HepG2 (cell line): Measurements from ENCODE around the gene LAPTM4A. TPM values are rescaled to one million over a fixed set of nuclear protein-coding genes. Genes with fewer than 3 reads are reported as not detected.
A peak's percentile ranks its signal among the peaks of the same experiment; 100 is the strongest.

ENCODE experiments used
- CAMTA2 ChIP-seq: sonication (generic); formaldehyde crosslinking; IDR thresholded peaks from 2 replicates; pipeline ENCODE4 v1.4.0; 2020; ENCODE audit warnings: mild to moderate bottlenecking, missing genetic modification reagents, borderline replicate concordance
- E2F2 ChIP-seq: sonication (generic); formaldehyde crosslinking; IDR thresholded peaks from 2 replicates; pipeline ENCODE4 v1.4.0; 2020; ENCODE audit warnings: missing genetic modification reagents, borderline replicate concordance
- EP300 ChIP-seq, 3 experiments: sonication (generic) in 1 of 3; formaldehyde crosslinking in 1 of 3; IDR thresholded peaks; 2 replicates each; pipeline versions ENCODE4 v1.5.1 to v1.6.1; 2011 to 2020; ENCODE audit warnings: low read depth in 2 of 3, low read length in 2 of 3, borderline replicate concordance in 1 of 3, improper control_type of control experiment in 1 of 3, mild to moderate bottlenecking in 1 of 3, missing genetic modification reagents in 1 of 3, moderate library complexity in 1 of 3
- HMG20B ChIP-seq: conservative IDR thresholded peaks from 2 replicates; pipeline ENCODE4 v1.6.1; 2016; ENCODE audit warnings: missing genetic modification reagents, missing compliant biosample characterization
- TFDP1 ChIP-seq: IDR thresholded peaks from 2 replicates; pipeline ENCODE4 v1.6.1; 2016; ENCODE audit warnings: missing compliant biosample characterization, missing genetic modification reagents, borderline replicate concordance
- ZBTB33 ChIP-seq: sonication (generic); formaldehyde crosslinking; IDR thresholded peaks from 2 replicates; pipeline ENCODE4 v1.4.0; 2020; ENCODE audit warnings: missing genetic modification reagents
- ZKSCAN5 ChIP-seq: sonication (generic); formaldehyde crosslinking; IDR thresholded peaks from 2 replicates; pipeline ENCODE4 v1.5.1; 2020; ENCODE audit warnings: mild to moderate bottlenecking, missing genetic modification reagents
- ZNF251 ChIP-seq: sonication (generic); formaldehyde crosslinking; IDR thresholded peaks from 2 replicates; pipeline ENCODE4 v1.9.0; 2021; ENCODE audit warnings: mild to moderate bottlenecking, missing genetic modification reagents
- ZNF282 ChIP-seq: fragments of 450-650 bp; IDR thresholded peaks from 2 replicates; pipeline ENCODE4 v1.6.1; 2018; ENCODE audit not compliant: partially characterized antibody
- ZNF318 ChIP-seq: sonication (generic); formaldehyde crosslinking; IDR thresholded peaks from 2 replicates; pipeline ENCODE4 v1.4.0; 2020; ENCODE audit warnings: mild to moderate bottlenecking, missing genetic modification reagents
- ZNF432 ChIP-seq: sonication (generic); formaldehyde crosslinking; IDR thresholded peaks from 2 replicates; pipeline ENCODE4 v1.5.0; 2020; ENCODE audit warnings: missing genetic modification reagents, mild to moderate bottlenecking, borderline replicate concordance
- ZNF501 ChIP-seq: sonication (generic); formaldehyde crosslinking; IDR thresholded peaks from 2 replicates; pipeline ENCODE4 v1.5.1; 2020; ENCODE audit warnings: mild to moderate bottlenecking, moderate library complexity, missing genetic modification reagents
- ZNF75D ChIP-seq: sonication (generic); formaldehyde crosslinking; IDR thresholded peaks from 2 replicates; pipeline ENCODE4 v1.8.1; 2023; ENCODE audit warnings: missing genetic modification reagents, mild to moderate bottlenecking, borderline replicate concordance
- polyA plus RNA-seq, 8 experiments: library from polyadenylated mRNA; depleted of rRNA in 3 of 8; stranded (reverse) in 7 of 8; unstranded in 1 of 8; fragments of >200 nt; fragmentation: Illumina TruSeq in 4 of 8; extraction: Trizol in 4 of 8; gene quantifications; 2 replicates each; pipeline versions ENCODE4 v1.2.1 to v1.2.3, GENCODE V29; 2011 to 2016; ENCODE audit warnings: low read depth in 4 of 8, missing spikeins in 1 of 8, mixed read lengths in 1 of 8; ENCODE audit not compliant: insufficient read depth in 1 of 8
- total RNA-seq, 5 experiments: library from RNA; depleted of rRNA; stranded (reverse); fragments of >200 nt; fragmentation: Illumina TruSeq; extraction: Trizol; gene quantifications; 2 replicates each; pipeline ENCODE4 v1.2.3, GENCODE V29; 2016; ENCODE audit warnings: low read depth in 1 of 5
- TF ChIP-seq, protein P1 (sequence below): sonication (generic); formaldehyde crosslinking; IDR thresholded peaks from 2 replicates; pipeline ENCODE4 v1.4.0; 2020; ENCODE audit warnings: mild to moderate bottlenecking, missing genetic modification reagents

The LAPTM4A gene
- total and polyA plus RNA-seq, 2 of the 13 experiments (the other 11 are each of a cell fraction or from before 2014, with no cell fraction given) = 116 to 558 TPM

- no peak for TF ChIP-seq ZNF318
- TF ChIP-seq ZNF282 = no peak
- TF ChIP-seq ZNF251 (CRISPR knock-in tag) = no peak
- no peak for TF ChIP-seq ZNF432 (CRISPR knock-in tag)
- peak in 1 of 2 experiments; percentile 83; a peak in 2 of 4 replicates for TF ChIP-seq EP300 (IDR thresholded peaks at IDR 0.05; ENCODE audit: low read depth in 2 of 2, low read length in 2 of 2)
- TF ChIP-seq EP300 (CRISPR knock-in tag; IDR thresholded peaks at IDR 0.05; ENCODE audit: borderline replicate concordance) = peak; percentile 80
- no peak for TF ChIP-seq ZBTB33 (CRISPR knock-in tag)
- TF ChIP-seq E2F2 (CRISPR knock-in tag) = no peak
- no peak for TF ChIP-seq ZNF75D (CRISPR knock-in tag)
- TF ChIP-seq, protein P1, sequence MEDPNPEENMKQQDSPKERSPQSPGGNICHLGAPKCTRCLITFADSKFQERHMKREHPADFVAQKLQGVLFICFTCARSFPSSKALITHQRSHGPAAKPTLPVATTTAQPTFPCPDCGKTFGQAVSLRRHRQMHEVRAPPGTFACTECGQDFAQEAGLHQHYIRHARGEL (CRISPR knock-in tag) = no peak
- 0 out of 2 replicates have a peak, but pooled peaks have one; percentile 64 for TF ChIP-seq HMG20B
- TF ChIP-seq TFDP1 (CRISPR knock-in tag) = no peak
- TF ChIP-seq CAMTA2 (CRISPR knock-in tag) = no peak
- TF ChIP-seq ZKSCAN5 (CRISPR knock-in tag) = no peak
- TF ChIP-seq ZNF501 = no peak
These were observed 24.2 kb downstream of the LAPTM4A start (continued) for GRCh38 chr2:20027260-20027677.
